Endothelial cell (in vitro differentiated cells): ENCODE data around the gene NUP214. TPM values are rescaled to one million over a fixed set of nuclear protein-coding genes. Genes with fewer than 3 reads are reported as not detected.
A peak's percentile ranks its signal among the peaks of the same experiment; 100 is the strongest.

ENCODE experiments used
- DNase-seq: peaks from one replicate; pipeline ENCODE4 v3.0.0; 2021; ENCODE audit warnings: low spot score
- H3K27ac Mint-ChIP-seq: one replicate; pipeline ENCODE4 v1.8.0; 2021; ENCODE audit warnings: mixed read lengths, inconsistent platforms; ENCODE audit not compliant: unreplicated experiment
- H3K27me3 Mint-ChIP-seq: one replicate; pipeline ENCODE4 v1.8.0; 2021; ENCODE audit warnings: mild to moderate bottlenecking, moderate library complexity, mixed read lengths, inconsistent platforms; ENCODE audit not compliant: unreplicated experiment
- H3K36me3 Mint-ChIP-seq: one replicate; pipeline ENCODE4 v1.8.0; 2021; ENCODE audit warnings: mild to moderate bottlenecking, low read depth, mixed read lengths, inconsistent platforms; ENCODE audit not compliant: unreplicated experiment
- H3K4me1 Mint-ChIP-seq: one replicate; pipeline ENCODE4 v1.8.0; 2021; ENCODE audit warnings: mild to moderate bottlenecking, mixed read lengths, inconsistent platforms; ENCODE audit not compliant: unreplicated experiment
- H3K4me3 Mint-ChIP-seq: one replicate; pipeline ENCODE4 v1.8.0; 2021; ENCODE audit warnings: mild to moderate bottlenecking, mixed read lengths, inconsistent platforms; ENCODE audit not compliant: unreplicated experiment
- H3K9me3 Mint-ChIP-seq: one replicate; pipeline ENCODE4 v1.8.0; 2021; ENCODE audit warnings: mixed read lengths, inconsistent platforms; ENCODE audit not compliant: unreplicated experiment
- CTCF ChIP-seq: fragments of 200-600 bp; sonication (generic); IDR thresholded peaks from one replicate; pipeline ENCODE4 v1.5.0; 2021; ENCODE audit warnings: antibody characterized with exemption; ENCODE audit not compliant: unreplicated experiment
- total RNA-seq: library from RNA; stranded (reverse); fragmentation: NEBNext Ultra II Directional; extraction: Animal tissue kit (Norgen Biotek cat#: 25700); gene quantifications from one replicate; pipeline ENCODE4 v1.2.1, GENCODE V29; 2021; ENCODE audit not compliant: unreplicated experiment

The NUP214 gene
- total RNA-seq, 1 donor from 2014 or later: 60.8 TPM

DNA sequence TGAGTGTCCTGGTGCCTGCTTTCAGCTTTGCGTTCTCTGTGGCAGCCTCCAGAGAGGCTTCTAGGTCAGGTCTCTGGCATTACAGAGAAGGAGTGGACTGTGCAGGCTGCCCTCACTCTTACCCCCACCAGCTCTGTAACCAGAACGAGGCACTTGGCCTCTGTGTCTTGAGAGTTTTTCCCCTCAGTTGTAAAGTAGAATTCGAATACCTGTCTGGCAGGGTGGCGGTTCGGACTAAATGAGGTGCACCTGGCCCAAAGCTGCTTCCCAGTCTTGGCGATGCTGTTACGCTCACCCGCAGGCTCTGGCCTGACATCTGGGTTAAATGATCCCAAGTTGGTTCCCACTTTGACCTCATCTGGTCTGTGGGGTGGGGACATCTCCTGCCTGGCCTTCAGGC is 110.8 kb downstream of the NUP214 start:
- Mint-ChIP-seq H3K36me3 (peaks cover 20% of the 10 kb centered on the region), H3K27me3 (peaks cover 6% of the 10 kb centered on the region), H3K4me1 (peaks cover 24% of the 10 kb centered on the region), H3K9me3 (no peaks in the 10 kb centered on the region), H3K27ac (no peak overlapping the region), H3K4me3 (no peak overlapping the region)
- DNase-seq: no peak
- TF ChIP-seq CTCF: no peak

DNA sequence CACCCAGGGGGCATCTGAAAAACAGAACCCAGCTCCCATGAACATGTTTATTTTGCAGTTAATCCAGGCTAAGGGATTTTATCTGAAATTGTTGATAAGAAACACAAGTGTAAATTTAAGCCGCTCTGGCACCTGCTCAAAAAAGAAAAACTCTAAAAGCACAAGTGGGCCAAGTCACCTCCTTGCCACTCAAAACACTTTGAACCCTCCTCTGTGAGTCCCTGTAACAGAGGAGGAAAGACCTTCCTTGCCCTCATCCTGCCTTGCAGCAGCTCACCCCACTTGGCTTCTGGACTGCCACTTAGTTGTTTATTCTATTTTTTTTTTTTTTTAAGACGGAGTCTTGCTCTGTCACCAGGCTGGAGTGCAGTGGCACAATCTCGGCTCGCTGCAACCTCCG is 111.4 kb downstream of the NUP214 start:
- peaks cover 16% of the 10 kb centered on the region for H3K36me3 Mint-ChIP-seq
- H3K4me1 Mint-ChIP-seq: peaks cover 24% of the 10 kb centered on the region
- H3K27ac Mint-ChIP-seq: no peak overlapping the region
- no peaks in the 10 kb centered on the region for H3K9me3 Mint-ChIP-seq
- H3K27me3 Mint-ChIP-seq: peaks cover 7% of the 10 kb centered on the region
- no peak for DNase-seq
- no peak for TF ChIP-seq CTCF
- no peak overlapping the region for H3K4me3 Mint-ChIP-seq

GRCh38 chr9:131237291-131237690 is 111.9 kb downstream of the NUP214 start:
- Mint-ChIP-seq H3K4me3 (no peak overlapping the region), H3K9me3 (no peaks in the 10 kb centered on the region), H3K4me1 (peaks cover 24% of the 10 kb centered on the region), H3K36me3 (peaks cover 16% of the 10 kb centered on the region), H3K27ac (no peak overlapping the region), H3K27me3 (peaks cover 7% of the 10 kb centered on the region)
- no peak for TF ChIP-seq CTCF
- no peak for DNase-seq

GRCh38 chr9:131237931-131238401 is 112.6 kb downstream of the NUP214 start:
- no peak for TF ChIP-seq CTCF
- Mint-ChIP-seq H3K9me3 (peaks cover 3% of the 10 kb centered on the region), H3K4me3 (no peak overlapping the region), H3K4me1 (peaks cover 24% of the 10 kb centered on the region), H3K27me3 (peaks cover 8% of the 10 kb centered on the region), H3K27ac (peak overlapping the region; percentile 82), H3K36me3 (peaks cover 18% of the 10 kb centered on the region)
- peak; percentile 34 for DNase-seq

GRCh38 chr9:131238402-131239021 is 113.1 kb downstream of the NUP214 start:
- peaks cover 17% of the 10 kb centered on the region for H3K36me3 Mint-ChIP-seq
- H3K9me3 Mint-ChIP-seq: peaks cover 5% of the 10 kb centered on the region
- peaks cover 24% of the 10 kb centered on the region for H3K4me1 Mint-ChIP-seq
- peaks cover 10% of the 10 kb centered on the region for H3K27me3 Mint-ChIP-seq
- no peak overlapping the region for H3K4me3 Mint-ChIP-seq
- peak; percentile 42 for DNase-seq
- no peak for TF ChIP-seq CTCF
- H3K27ac Mint-ChIP-seq: peak overlapping the region; percentile 82
